GM12878 (cell line): Measurements from ENCODE around the gene SEPTIN10.

Experiments
- EZH2 ChIP-seq: IDR thresholded peaks from 2 replicates; pipeline ENCODE4 v1.6.1; 2012; ENCODE audit warnings: low read depth, mild to moderate bottlenecking, control low read depth, inconsistent platforms, low read length, borderline replicate concordance; ENCODE audit not compliant: control insufficient read depth
- GABPA ChIP-seq: IDR thresholded peaks from 2 replicates; pipeline ENCODE4 v1.6.1; 2014; ENCODE audit warnings: antibody characterized with exemption, low read depth, mild to moderate bottlenecking, inconsistent platforms
- PBX3 ChIP-seq: IDR thresholded peaks from 2 replicates; pipeline ENCODE4 v1.6.1; 2011; ENCODE audit warnings: mild to moderate bottlenecking, low read depth, low read length, moderate library complexity; ENCODE audit not compliant: insufficient replicate concordance
- REST ChIP-seq: IDR thresholded peaks from 2 replicates; pipeline ENCODE4 v1.6.1; 2012; ENCODE audit warnings: mild to moderate bottlenecking, low read depth, low read length

GRCh38 chr2:109500910-109501309 is 112.9 kb downstream of the SEPTIN10 start:
- TF ChIP-seq REST, result no peak
- no peak for TF ChIP-seq EZH2
- TF ChIP-seq GABPA, result no peak
- no peak for TF ChIP-seq PBX3
